AG04450 (cell line): ENCODE results near the gene UBE2J2. TPM values are rescaled to one million over a fixed set of nuclear protein-coding genes. Genes with fewer than 3 reads are reported as not detected.

Source experiments
- CTCF ChIA-PET: fragments of 300-600, 350-600 bp; formaldehyde crosslinking; extraction: SDS; loops from one replicate; lab custom pipeline; 2022; ENCODE audit warnings: antibody characterized with exemption, inconsistent platforms; lab: Charles Lee
- POLR2A ChIA-PET: fragments of 350-600 bp; formaldehyde crosslinking; extraction: SDS; loops from one replicate; lab custom pipeline; 2021; ENCODE audit warnings: antibody characterized with exemption, inconsistent platforms; lab: Yijun Ruan, JAX
- DNase-seq: peaks from one replicate; pipeline ENCODE4 v3.0.0-alpha.2; 2011; ENCODE audit warnings: low read depth, low spot score
- H3K27ac ChIP-seq: one replicate; pipeline ENCODE4 v1.5.1; 2012; ENCODE audit warnings: low read depth, low read length, control low read depth
- H3K27me3 ChIP-seq: one replicate; pipeline ENCODE4 v1.6.0; 2012; ENCODE audit warnings: low read length; ENCODE audit not compliant: control insufficient read depth, insufficient read depth
- H3K4me3 ChIP-seq: 2 replicates; pipeline ENCODE4 v1.5.1; 2011; ENCODE audit warnings: mild to moderate bottlenecking, low read depth, low read length, control low read depth
- H3K9me3 ChIP-seq: 2 replicates; pipeline ENCODE4 v1.5.1; 2012; ENCODE audit warnings: low read length; ENCODE audit not compliant: control insufficient read depth, insufficient read depth
- CTCF ChIP-seq: IDR thresholded peaks from 2 replicates; pipeline ENCODE4 v1.5.1; 2011; ENCODE audit warnings: low read depth, low read length, control low read depth, inconsistent platforms
- polyA minus RNA-seq: library from RNA; depleted of rRNA, polyadenylated mRNA; stranded (reverse); fragments of >200 nt; gene quantifications from 2 replicates; pipeline ENCODE4 v1.2.3, GENCODE V29; 2011; rRNA and poly(A)+ RNA removed
- polyA plus RNA-seq: library from polyadenylated mRNA; depleted of rRNA; stranded (reverse); fragments of >200 nt; gene quantifications from 2 replicates; pipeline ENCODE4 v1.2.3, GENCODE V29; 2011; rRNA removed

The UBE2J2 gene
- polyA plus RNA-seq (31.1 and 31.4 TPM in 2 replicates), polyA minus RNA-seq (16.3 and 17.6 TPM in 2 replicates)

GRCh38 chr1:1273512-1274298 is at the start of gene UBE2J2:
TSS of gene UBE2J2 (minus strand) at chr1:1273854. CDS start at chr1:1267992, 5,862 bp downstream.
- CTCF ChIA-PET: interaction anchor here (0.6 to 0.7 kb wide), 2 partner anchors 146 to 172 kb away, joined by 5 to 7 read pairs; no protein-coding TSS in a partner anchor
- peak; percentile 85 for DNase-seq
- Histone ChIP-seq H3K27me3 (no peaks in the 10 kb centered on the region), H3K9me3 (no peaks in the 10 kb centered on the region; the same call in 1 of the 2 replicates), H3K4me3 (peak within 1 kb of the TSS; percentile 87), H3K27ac (peak within 1 kb of the TSS; percentile 61)
- POLR2A ChIA-PET: interaction anchor here (0.6 to 1.9 kb wide), 8 partner anchors 9 to 280 kb away, joined by 3 to 10 read pairs (median 4); no protein-coding TSS in a partner anchor
- TF ChIP-seq CTCF: no peak

DNA sequence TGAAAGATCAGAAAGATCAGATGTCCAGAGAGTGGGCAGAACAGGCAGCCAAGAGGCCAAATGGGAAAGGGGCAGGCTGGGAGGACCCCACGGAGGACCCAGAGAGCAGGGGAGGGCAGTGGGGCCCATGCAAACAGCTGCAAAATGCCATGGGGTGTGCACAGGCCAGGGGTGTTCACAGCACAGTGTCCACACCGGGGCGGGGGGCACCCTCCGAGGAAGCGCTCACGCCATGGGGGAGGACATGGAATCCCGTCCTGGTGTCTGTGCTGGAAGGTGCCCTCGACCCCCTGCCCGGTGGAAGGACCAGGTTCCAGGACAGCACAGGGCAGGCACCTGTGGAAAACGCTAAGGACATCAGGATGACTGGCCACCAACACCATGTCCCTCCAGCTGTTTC is 49.3 kb upstream of the UBE2J2 start:
- ChIA-PET CTCF (interaction anchor here (1.0 kb wide), 1 partner anchor 291 kb away, joined by 3 read pairs; no protein-coding TSS in a partner anchor), POLR2A (no interaction called here)
- Histone ChIP-seq H3K9me3 (no peaks in the 10 kb centered on the region; the same call in 1 of the 2 replicates), H3K27me3 (no peaks in the 10 kb centered on the region), H3K4me3 (0 out of 2 replicates have a peak overlapping the region, but pooled peaks have one; percentile 4), H3K27ac (no peak overlapping the region)
- no peak for TF ChIP-seq CTCF
- no peak for DNase-seq

GRCh38 chr1:1322418-1322817 is 48.8 kb upstream of the UBE2J2 start:
- ChIA-PET CTCF (no interaction called here), POLR2A (no interaction called here)
- DNase-seq: no peak
- H3K27ac ChIP-seq: no peak overlapping the region
- no peak overlapping the region for H3K4me3 ChIP-seq
- H3K9me3 ChIP-seq: no peaks in the 10 kb centered on the region; the same call in 1 of the 2 replicates
- TF ChIP-seq CTCF: no peak
- no peaks in the 10 kb centered on the region for H3K27me3 ChIP-seq

- Histone ChIP-seq H3K4me3 (no peak overlapping the region), H3K9me3 (no peaks in the 10 kb centered on the region; the same call in 1 of the 2 replicates), H3K27me3 (no peaks in the 10 kb centered on the region), H3K27ac (no peak overlapping the region)
- ChIA-PET CTCF (no interaction called here), POLR2A (no interaction called here)
- no peak for DNase-seq
- no peak for TF ChIP-seq CTCF
These were observed 47.8 kb upstream of the UBE2J2 start for GRCh38 chr1:1321477-1321876.
